ENCODE data around the gene TBX10.

- TF ChIP-seq POLR2AphosphoS5 (IDR thresholded peaks at IDR 0.05; ENCODE audit: low read depth, low read length) (no peak), SIN3A (IDR thresholded peaks at IDR 0.05; ENCODE audit: borderline replicate concordance, insufficient read depth, low read length) (no peak), TAF1 (IDR thresholded peaks at IDR 0.05; ENCODE audit: borderline replicate concordance, insufficient read depth, low read length) (no peak), REST (IDR thresholded peaks at IDR 0.05; ENCODE audit: insufficient read depth in 1 of 2, low read depth in 2 of 2, low read length in 2 of 2) (no peak)
Observed at GRCh38 chr11:67649634-67650510, 10.3 kb upstream of the TBX10 start.

Data from PFSK-1 (cell line).